Endothelial cell of umbilical vein (primary cell): Measurements from ENCODE around the gene MBD5. TPM values are rescaled to one million over a fixed set of nuclear protein-coding genes. Genes with fewer than 3 reads are reported as not detected.

Experiments used
- BruUV-seq: library from RNA; stranded (reverse); fragments of 400-500 nt; replicated peaks from 2 replicates; lab custom pipeline; 2021; lab: Mats Ljungman, UMichigan
- CTCF ChIA-PET: fragments of 300-600, 350-600 bp; sonication (Branson Sonifier 250); formaldehyde crosslinking; loops from one replicate; lab custom pipeline; 2021; ENCODE audit warnings: antibody characterized with exemption, inconsistent platforms; lab: Charles Lee
- POLR2A ChIA-PET: fragments of 300-600, 350-600 bp; sonication (Branson Sonifier 250); formaldehyde crosslinking; loops from one replicate; lab custom pipeline; 2021; ENCODE audit warnings: antibody characterized with exemption, inconsistent platforms; lab: Charles Lee
- DNase-seq: peaks from one replicate; pipeline ENCODE4 v3.0.0-alpha.2; 2011; ENCODE audit warnings: low read depth, low spot score
- FAIRE-seq: peaks from 2 replicates; lab custom pipeline; 2011; peaks lifted over from hg19 to GRCh38; lab: Jason Lieb, UNC
- H2AFZ ChIP-seq: 2 replicates; pipeline ENCODE4 v1.6.0; 2012; ENCODE audit warnings: low read depth, low read length, control low read depth, inconsistent platforms
- H3K27ac ChIP-seq: 2 replicates; pipeline ENCODE4 v1.5.1; 2011; ENCODE audit warnings: low read depth, mild to moderate bottlenecking, control low read depth, low read length, moderate library complexity; ENCODE audit not compliant: insufficient read depth
- H3K27me3 ChIP-seq, 2 experiments: 2 replicates each; pipeline versions ENCODE4 v1.6.0 to v1.6.1; 2011; ENCODE audit warnings: low read length in 2 of 2, mixed read lengths in 1 of 2; ENCODE audit not compliant: control insufficient read depth in 2 of 2, insufficient read depth in 2 of 2
- H3K36me3 ChIP-seq, 2 experiments: 2 replicates in 1 of 2; 3 replicates in 1 of 2; pipeline ENCODE4 v1.5.1; 2011; ENCODE audit warnings: low read length in 2 of 2, mild to moderate bottlenecking in 1 of 2, moderate library complexity in 1 of 2; ENCODE audit not compliant: control insufficient read depth in 2 of 2, insufficient read depth in 2 of 2; ENCODE audit errors: extremely low read depth in 1 of 2
- H3K4me1 ChIP-seq: 3 replicates; pipeline ENCODE4 v1.5.1; 2011; ENCODE audit warnings: mild to moderate bottlenecking, low read length; ENCODE audit not compliant: control insufficient read depth, insufficient read depth; ENCODE audit errors: extremely low read depth
- H3K4me2 ChIP-seq: 2 replicates; pipeline ENCODE4 v1.6.1; 2011; ENCODE audit warnings: low read length, control low read depth, mixed read lengths; ENCODE audit not compliant: insufficient read depth
- H3K4me3 ChIP-seq, 3 experiments: fragments of 200-600 bp in 1 of 3; sonication (generic), shearing (Covaris generic) in 1 of 3; replicated peaks in 1 of 3; 2 replicates each; pipeline ENCODE4 v1.5.1; 2011 to 2016; ENCODE audit warnings: control low read depth in 3 of 3, low read length in 3 of 3, mild to moderate bottlenecking in 2 of 3, inconsistent platforms in 1 of 3, low read depth in 1 of 3, moderate library complexity in 1 of 3; ENCODE audit not compliant: insufficient read depth in 1 of 3
- H3K79me2 ChIP-seq: 2 replicates; pipeline ENCODE4 v1.6.0; 2012; ENCODE audit warnings: low read length, inconsistent platforms; ENCODE audit not compliant: control insufficient read depth, insufficient read depth
- H3K9ac ChIP-seq: replicated peaks from 2 replicates; pipeline ENCODE3; 2011; ENCODE audit warnings: low read length, control low read depth; ENCODE audit not compliant: insufficient read depth; ENCODE audit errors: extremely low read depth
- H3K9me1 ChIP-seq: replicated peaks from 3 replicates; pipeline ENCODE4 v1.6.0; 2011; ENCODE audit warnings: mild to moderate bottlenecking, low read length; ENCODE audit not compliant: control insufficient read depth, insufficient read depth; ENCODE audit errors: extremely low read depth
- H3K9me3 ChIP-seq: replicated peaks from 2 replicates; pipeline ENCODE4 v1.5.1; 2012; ENCODE audit warnings: low read length, inconsistent platforms; ENCODE audit not compliant: control insufficient read depth, insufficient read depth
- H4K20me1 ChIP-seq: replicated peaks from 2 replicates; pipeline ENCODE3; 2011; ENCODE audit warnings: mild to moderate bottlenecking, low read length; ENCODE audit not compliant: control insufficient read depth, insufficient read depth; ENCODE audit errors: extremely low read depth
- EZH2 ChIP-seq: IDR thresholded peaks from 2 replicates; pipeline ENCODE4 v1.6.1; 2012; ENCODE audit warnings: borderline replicate concordance, low read depth, mild to moderate bottlenecking, moderate library complexity, low read length, inconsistent platforms; ENCODE audit not compliant: severe bottlenecking
- FOS ChIP-seq: IDR thresholded peaks from 2 replicates; pipeline ENCODE4 v1.6.1; 2011; ENCODE audit warnings: mild to moderate bottlenecking, low read length, moderate library complexity, borderline replicate concordance; ENCODE audit not compliant: insufficient read depth
- GATA2 ChIP-seq: IDR thresholded peaks from 2 replicates; pipeline ENCODE4 v1.7.0; 2011; ENCODE audit warnings: low read depth, mild to moderate bottlenecking, moderate library complexity, mixed read lengths, low read length; ENCODE audit not compliant: insufficient read length, insufficient read depth
- JUN ChIP-seq: IDR thresholded peaks from 2 replicates; pipeline ENCODE4 v1.6.1; 2011; ENCODE audit warnings: borderline replicate concordance, low read depth; ENCODE audit not compliant: insufficient read length, insufficient read depth
- MYC ChIP-seq: IDR thresholded peaks from one replicate; pipeline ENCODE4 v1.6.1; 2011; ENCODE audit warnings: mild to moderate bottlenecking, low read depth, low read length
- POLR2A ChIP-seq: IDR thresholded peaks from 2 replicates; pipeline ENCODE4 v1.6.1; 2012; ENCODE audit warnings: low read depth, mild to moderate bottlenecking, control low read depth, low read length
- POLR2AphosphoS5 ChIP-seq: IDR thresholded peaks from 2 replicates; pipeline ENCODE4 v1.6.1; 2012; ENCODE audit warnings: low read depth, mild to moderate bottlenecking, control low read depth, low read length, moderate library complexity; ENCODE audit not compliant: insufficient read depth
- dilution Hi-C: fragments of 300-500 bp; cut with MboI; formaldehyde crosslinking; loops from one replicate; pipeline ENCODE4 v1.15.0; 2019; ENCODE audit warnings: low sequenced_read_pairs; ENCODE audit not compliant: extremely low pct_ligation_motif_present
- intact Hi-C: fragments of 100-400 bp; cut with micrococcal nuclease; formaldehyde crosslinking; loops from one replicate; pipeline ENCODE4 v1.10.0; 2022
- polyA plus RNA-seq, 4 experiments: library from polyadenylated mRNA; depleted of rRNA in 3 of 4; stranded (reverse) in 3 of 4; unstranded in 1 of 4; fragments of >200 nt; gene quantifications; 2 replicates each; pipeline versions ENCODE4 v1.2.1 to v1.2.3, GENCODE V29; 2011 to 2012; ENCODE audit warnings: missing spikeins in 1 of 4
- total RNA-seq: library from RNA; stranded (reverse); gene quantifications from 2 replicates; pipeline ENCODE4 v1.2.3, GENCODE V29; 2021
- TF ChIP-seq, protein P1 (sequence below), 2 donors: IDR thresholded peaks; 1 replicate in 1 of 2; 2 replicates in 1 of 2; pipeline ENCODE4 v1.5.1; 2011; ENCODE audit warnings: low read length in 2 of 2, mild to moderate bottlenecking in 2 of 2, moderate library complexity in 2 of 2, control low read depth in 1 of 2, inconsistent platforms in 1 of 2, low read depth in 1 of 2; ENCODE audit not compliant: insufficient read depth in 1 of 2; ENCODE audit errors: extremely low read depth in 1 of 2
- TF ChIP-seq, protein P2 (sequence below): IDR thresholded peaks from 2 replicates; pipeline ENCODE4 v1.6.1; 2011; ENCODE audit not compliant: insufficient read depth, insufficient read length

MBD5 gene
- total and polyA plus RNA-seq, 2 donors (not counting 3 experiments of a cell fraction or from before 2014, with no cell fraction given) = 11.3 to 37.0 TPM

DNA sequence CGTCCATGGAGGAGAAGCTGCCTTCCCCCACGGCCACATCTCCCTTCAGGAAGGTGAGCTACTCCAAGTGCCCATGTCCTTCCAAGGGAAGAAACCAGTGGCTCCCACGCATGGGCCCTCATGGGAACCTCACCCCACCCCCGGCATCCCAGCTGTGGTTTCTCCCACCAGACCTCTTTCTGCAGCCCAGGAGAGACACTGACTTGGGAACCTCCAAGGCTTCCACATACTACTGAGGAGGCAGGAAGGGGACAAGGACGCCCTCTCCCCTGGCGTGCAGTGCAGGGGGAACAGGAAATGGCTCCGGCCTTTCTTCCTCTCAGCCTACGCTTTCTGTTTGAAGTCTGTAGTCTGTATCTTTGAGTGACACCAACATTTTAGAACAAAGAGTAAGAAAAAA, 519.1 kb downstream of the MBD5 start:
- dilution Hi-C loops = no loop called here
- H3K4me2 ChIP-seq = no peak overlapping the region
- H3K9me3 ChIP-seq = no peaks in the 10 kb centered on the region
- H3K27me3 ChIP-seq = peaks cover 0 to 2% of the 10 kb centered on the region in 2 experiments
- TF ChIP-seq POLR2A (no peak), GATA2 (no peak), FOS (no peak), MYC (no peak), EZH2 (no peak), JUN (no peak), POLR2AphosphoS5 (no peak)
- TF ChIP-seq, protein P1, sequence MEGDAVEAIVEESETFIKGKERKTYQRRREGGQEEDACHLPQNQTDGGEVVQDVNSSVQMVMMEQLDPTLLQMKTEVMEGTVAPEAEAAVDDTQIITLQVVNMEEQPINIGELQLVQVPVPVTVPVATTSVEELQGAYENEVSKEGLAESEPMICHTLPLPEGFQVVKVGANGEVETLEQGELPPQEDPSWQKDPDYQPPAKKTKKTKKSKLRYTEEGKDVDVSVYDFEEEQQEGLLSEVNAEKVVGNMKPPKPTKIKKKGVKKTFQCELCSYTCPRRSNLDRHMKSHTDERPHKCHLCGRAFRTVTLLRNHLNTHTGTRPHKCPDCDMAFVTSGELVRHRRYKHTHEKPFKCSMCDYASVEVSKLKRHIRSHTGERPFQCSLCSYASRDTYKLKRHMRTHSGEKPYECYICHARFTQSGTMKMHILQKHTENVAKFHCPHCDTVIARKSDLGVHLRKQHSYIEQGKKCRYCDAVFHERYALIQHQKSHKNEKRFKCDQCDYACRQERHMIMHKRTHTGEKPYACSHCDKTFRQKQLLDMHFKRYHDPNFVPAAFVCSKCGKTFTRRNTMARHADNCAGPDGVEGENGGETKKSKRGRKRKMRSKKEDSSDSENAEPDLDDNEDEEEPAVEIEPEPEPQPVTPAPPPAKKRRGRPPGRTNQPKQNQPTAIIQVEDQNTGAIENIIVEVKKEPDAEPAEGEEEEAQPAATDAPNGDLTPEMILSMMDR (IDR thresholded peaks at IDR 0.05; ENCODE audit: extremely low read depth in 1 of 2, insufficient read depth in 1 of 2, low read depth in 1 of 2, low read length in 2 of 2) = no peak
- TF ChIP-seq, protein P2, sequence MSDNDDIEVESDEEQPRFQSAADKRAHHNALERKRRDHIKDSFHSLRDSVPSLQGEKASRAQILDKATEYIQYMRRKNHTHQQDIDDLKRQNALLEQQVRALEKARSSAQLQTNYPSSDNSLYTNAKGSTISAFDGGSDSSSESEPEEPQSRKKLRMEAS = no peak
- ChIA-PET CTCF (interaction anchor here (2.6 kb wide), 1 partner anchor 31 kb away, joined by 7 read pairs; no protein-coding TSS in a partner anchor), POLR2A (no interaction called here)
- no peaks in the 10 kb centered on the region for H3K4me1 ChIP-seq
- DNase-seq (no peak), FAIRE-seq (no peak)
- no TSS peak for BruUV-seq
- no peak overlapping the region for H3K4me3 ChIP-seq
- H3K79me2 ChIP-seq = no peaks in the 10 kb centered on the region
- intact Hi-C loops = no loop called here
- H2AFZ ChIP-seq = no peak overlapping the region
- H3K9me1 ChIP-seq = no peaks in the 10 kb centered on the region
- H4K20me1 ChIP-seq = no peaks in the 10 kb centered on the region
- H3K9ac ChIP-seq = no peak overlapping the region
- H3K27ac ChIP-seq = no peak overlapping the region
- no peaks in the 10 kb centered on the region for H3K36me3 ChIP-seq
